HEK293 (cell line): Measurements from ENCODE around the gene CYB5R4.

Experiments
- CTCF ChIA-PET: fragments of 350-600 bp; formaldehyde crosslinking; extraction: SDS; loops from one replicate; lab custom pipeline; 2021; ENCODE audit warnings: antibody characterized with exemption; lab: Yijun Ruan, JAX
- POLR2A ChIA-PET: fragments of 300-600 bp; formaldehyde crosslinking; extraction: SDS; loops from one replicate; lab custom pipeline; 2020; ENCODE audit warnings: antibody characterized with exemption, inconsistent platforms; lab: Yijun Ruan, JAX
- H3K27ac ChIP-seq: fragments of 200-500 bp; sonication (Bioruptor generic); 2 replicates; pipeline ENCODE4 v1.5.1; 2014; ENCODE audit warnings: low read depth, low read length, control low read depth, inconsistent platforms; ENCODE audit errors: extremely low read depth
- H3K36me3 ChIP-seq, 2 experiments: fragments of 200-500 bp in 1 of 2; sonication (Bioruptor generic) in 1 of 2; 1 replicate in 1 of 2; 2 replicates in 1 of 2; pipeline ENCODE4 v1.5.1; 2014 to 2017; ENCODE audit warnings: inconsistent platforms in 2 of 2, low read length in 2 of 2; ENCODE audit not compliant: control insufficient read depth in 2 of 2, insufficient read depth in 1 of 2
- H3K4me1 ChIP-seq: fragments of 200-500 bp; sonication (Bioruptor generic); 2 replicates; pipeline ENCODE4 v1.5.1; 2014; ENCODE audit warnings: mild to moderate bottlenecking, low read length, inconsistent platforms; ENCODE audit not compliant: control insufficient read depth, insufficient read depth
- H3K4me3 ChIP-seq: 2 replicates; pipeline ENCODE4 v1.5.1; 2011; ENCODE audit warnings: low read depth, mild to moderate bottlenecking, control low read depth, low read length, moderate library complexity
- H3K9me3 ChIP-seq: fragments of 200-500 bp; sonication (Bioruptor generic); 2 replicates; pipeline ENCODE4 v1.5.1; 2014; ENCODE audit warnings: low read depth, low read length, inconsistent platforms; ENCODE audit not compliant: control insufficient read depth, insufficient read depth
- BCL6B ChIP-seq: fragments of 450-650 bp; formaldehyde crosslinking; IDR thresholded peaks from 2 replicates; pipeline ENCODE4 v1.5.1; 2017; ENCODE audit warnings: missing biosample characterization, missing genetic modification characterization
- EGR2 ChIP-seq: fragments of 450-650 bp; formaldehyde crosslinking; IDR thresholded peaks from 2 replicates; pipeline ENCODE4 v1.5.1; 2016; ENCODE audit warnings: low read depth, missing biosample characterization, missing genetic modification characterization
- GLI4 ChIP-seq: fragments of 450-650 bp; formaldehyde crosslinking; IDR thresholded peaks from 2 replicates; pipeline ENCODE4 v1.5.1; 2016; ENCODE audit warnings: missing biosample characterization, missing genetic modification characterization
- KLF16 ChIP-seq: fragments of 450-650 bp; formaldehyde crosslinking; IDR thresholded peaks from 2 replicates; pipeline ENCODE4 v1.5.1; 2017; ENCODE audit warnings: missing biosample characterization, missing genetic modification characterization
- TSHZ1 ChIP-seq: fragments of 450-650 bp; formaldehyde crosslinking; IDR thresholded peaks from 2 replicates; pipeline ENCODE4 v1.5.1; 2016; ENCODE audit warnings: missing biosample characterization, missing genetic modification characterization, borderline replicate concordance
- ZBTB1 ChIP-seq: fragments of 450-650 bp; formaldehyde crosslinking; IDR thresholded peaks from 2 replicates; pipeline ENCODE4 v1.5.1; 2016; ENCODE audit warnings: missing biosample characterization, missing genetic modification characterization
- ZBTB21 ChIP-seq: fragments of 450-650 bp; formaldehyde crosslinking; IDR thresholded peaks from 2 replicates; pipeline ENCODE4 v1.5.1; 2017; ENCODE audit warnings: missing biosample characterization, missing genetic modification characterization
- ZBTB7A ChIP-seq: fragments of 450-650 bp; formaldehyde crosslinking; IDR thresholded peaks from 2 replicates; pipeline ENCODE4 v1.5.1; 2016; ENCODE audit warnings: low read depth, missing biosample characterization, missing genetic modification characterization
- ZFP41 ChIP-seq: fragments of 450-650 bp; formaldehyde crosslinking; IDR thresholded peaks from 2 replicates; pipeline ENCODE4 v1.5.1; 2016; ENCODE audit warnings: missing biosample characterization, missing genetic modification characterization, borderline replicate concordance
- ZNF302 ChIP-seq: fragments of 450-650 bp; formaldehyde crosslinking; IDR thresholded peaks from 2 replicates; pipeline ENCODE4 v1.5.1; 2016; ENCODE audit warnings: missing biosample characterization, missing genetic modification characterization, low read depth
- ZNF335 ChIP-seq: fragments of 450-650 bp; formaldehyde crosslinking; conservative IDR thresholded peaks from 2 replicates; pipeline ENCODE4 v1.5.1; 2016; ENCODE audit warnings: missing biosample characterization, missing genetic modification characterization
- ZNF350 ChIP-seq: fragments of 450-650 bp; formaldehyde crosslinking; IDR thresholded peaks from 2 replicates; pipeline ENCODE4 v1.5.0; 2017; ENCODE audit warnings: missing biosample characterization, mild to moderate bottlenecking, missing genetic modification characterization
- ZNF362 ChIP-seq: fragments of 450-650 bp; formaldehyde crosslinking; IDR thresholded peaks from 2 replicates; pipeline ENCODE4 v1.5.1; 2016; ENCODE audit warnings: missing biosample characterization, missing genetic modification characterization
- ZNF423 ChIP-seq: fragments of 450-650 bp; formaldehyde crosslinking; IDR thresholded peaks from 2 replicates; pipeline ENCODE4 v1.5.1; 2016; ENCODE audit warnings: missing biosample characterization, missing genetic modification characterization
- ZNF645 ChIP-seq: fragments of 450-650 bp; formaldehyde crosslinking; IDR thresholded peaks from 2 replicates; pipeline ENCODE4; 2016; ENCODE audit warnings: missing biosample characterization, missing genetic modification characterization
- ZNF670 ChIP-seq: fragments of 450-650 bp; formaldehyde crosslinking; IDR thresholded peaks from 2 replicates; pipeline ENCODE4 v1.5.1; 2016; ENCODE audit warnings: missing biosample characterization, missing genetic modification characterization, low read depth
- ZNF747 ChIP-seq: fragments of 450-650 bp; formaldehyde crosslinking; IDR thresholded peaks from 2 replicates; pipeline ENCODE4 v1.5.1; 2016; ENCODE audit warnings: missing biosample characterization, missing genetic modification characterization
- ZNF830 ChIP-seq: fragments of 450-650 bp; IDR thresholded peaks from 2 replicates; pipeline ENCODE4 v1.5.0; 2018; ENCODE audit warnings: missing biosample characterization, missing genetic modification characterization, low read depth, mild to moderate bottlenecking, moderate library complexity
- ZSCAN16 ChIP-seq: fragments of 450-650 bp; formaldehyde crosslinking; IDR thresholded peaks from 2 replicates; pipeline ENCODE4 v1.5.1; 2016; ENCODE audit warnings: missing biosample characterization, missing genetic modification characterization

Gene CYB5R4

GRCh38 chr6:84003131-84003530 lies 143.6 kb downstream of the CYB5R4 start:
- no peak for TF ChIP-seq ZFP41 (tag by site-specific recombination)
- no peak for TF ChIP-seq ZSCAN16 (tag by site-specific recombination)
- TF ChIP-seq ZBTB1 (tag by site-specific recombination), result no peak
- TF ChIP-seq EGR2, result no peak
- no peak for TF ChIP-seq ZNF645 (tag by site-specific recombination)
- TF ChIP-seq ZNF350 (tag by site-specific recombination), result no peak
- no peak for TF ChIP-seq BCL6B
- no peak for TF ChIP-seq ZBTB7A (tag by site-specific recombination)
- no peak for TF ChIP-seq ZNF830
- TF ChIP-seq ZNF362 (tag by site-specific recombination), result no peak
- TF ChIP-seq ZNF747 (tag by site-specific recombination), result no peak
- TF ChIP-seq KLF16 (tag by site-specific recombination), result no peak
- no peak for TF ChIP-seq ZNF302 (tag by site-specific recombination)
- no peak for TF ChIP-seq ZBTB21 (tag by site-specific recombination)
- ChIA-PET CTCF (no interaction called here), POLR2A (no interaction called here)
- Histone ChIP-seq H3K4me3 (no peak overlapping the region), H3K4me1 (no peaks in the 10 kb centered on the region), H3K36me3 (no peaks in the 10 kb centered on the region), H3K27ac (no peak overlapping the region), H3K9me3 (no peaks in the 10 kb centered on the region)

- H3K9me3 ChIP-seq, result no peaks in the 10 kb centered on the region
- H3K27ac ChIP-seq, result no peak overlapping the region
- ChIA-PET CTCF (no interaction called here), POLR2A (no interaction called here)
- no peak for TF ChIP-seq GLI4 (tag by site-specific recombination)
- no peak for TF ChIP-seq ZNF423 (tag by site-specific recombination)
- no peak for TF ChIP-seq ZNF670 (tag by site-specific recombination)
- no peak for TF ChIP-seq ZNF335 (tag by site-specific recombination)
- TF ChIP-seq TSHZ1 (tag by site-specific recombination), result no peak
- TF ChIP-seq, all 188 proteins: peak for 0
- no peaks in the 10 kb centered on the region for H3K4me1 ChIP-seq
- no peak overlapping the region for H3K4me3 ChIP-seq
- no peaks in the 10 kb centered on the region; a peak in 1 of 3 replicates for H3K36me3 ChIP-seq
Observed at GRCh38 chr6:84003654-84004053, 144.2 kb downstream of the CYB5R4 start.
